GM19397 (cell line): ENCODE results near the gene MEI4.
"Not testable (repeated sequence)": the region's sequence is repeated elsewhere in the genome, so short reads cannot be mapped to it uniquely, and the experiment has no call there.

ENCODE experiments used
- ATAC-seq: cut with Tn5 transposase; IDR thresholded peaks from one replicate; pipeline ENCODE4 v1.9.1; 2021; ENCODE audit warnings: mild to moderate bottlenecking, moderate library complexity; ENCODE audit not compliant: unreplicated experiment

MEI4 gene

DNA sequence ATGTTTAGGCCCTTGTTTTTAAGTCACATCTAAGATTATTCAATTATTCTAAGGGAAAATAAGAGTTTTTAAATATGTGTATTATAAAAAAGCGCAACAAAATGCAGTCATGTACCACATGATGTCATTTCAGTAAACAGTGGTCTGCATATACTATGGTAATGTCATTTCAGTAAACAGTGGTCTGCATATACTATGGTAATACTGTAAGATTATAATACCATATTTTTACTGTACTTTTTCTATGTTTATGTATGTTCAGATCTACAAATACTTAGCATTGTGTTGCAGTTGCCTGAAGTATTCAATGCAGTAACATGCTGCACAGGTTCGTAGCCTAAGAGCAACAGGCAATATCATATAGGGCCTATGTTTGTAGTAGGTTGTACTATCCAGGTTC lies 21.4 kb downstream of the MEI4 start:
- ATAC-seq = no peak

DNA sequence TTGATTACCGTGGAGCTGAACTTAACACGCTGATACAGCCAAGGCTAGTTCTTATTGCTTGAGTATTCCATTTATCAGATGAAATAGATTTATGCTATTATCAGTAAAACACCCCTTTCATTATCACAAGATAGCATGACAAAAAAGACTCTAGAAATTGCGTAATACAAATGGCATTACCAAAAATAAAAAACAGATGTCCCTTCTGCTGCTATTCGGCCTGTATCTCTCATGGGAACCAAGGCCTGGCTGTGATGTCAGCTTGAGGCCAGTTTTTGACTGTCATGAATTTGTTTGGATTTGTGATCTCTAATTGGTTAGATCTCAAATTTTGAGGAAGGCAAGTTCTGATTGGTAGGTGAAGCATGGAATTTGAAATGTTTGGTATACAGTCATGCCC lies 25.2 kb downstream of the MEI4 start:
- ATAC-seq = no peak

- ATAC-seq = no peak
These were observed 30.7 kb downstream of the MEI4 start for GRCh38 chr6:77683515-77683914.

DNA sequence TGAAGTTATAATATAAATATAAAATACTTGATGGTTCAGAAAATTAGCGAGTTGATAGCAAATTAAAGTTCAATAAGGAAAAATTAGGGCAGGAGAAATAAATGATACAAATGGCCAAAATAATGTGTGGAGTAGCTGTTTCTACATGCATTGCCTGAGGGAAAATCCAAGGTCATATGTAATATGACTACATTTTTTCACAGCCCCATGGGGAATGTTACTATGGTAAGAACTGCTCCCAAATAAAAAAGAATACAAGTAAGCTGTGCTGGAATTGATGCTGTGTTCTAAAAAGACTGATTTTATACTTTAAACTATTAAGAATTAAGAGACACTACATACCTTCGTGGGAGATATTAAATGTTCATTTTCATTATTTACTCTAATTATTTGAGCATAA lies 34.1 kb downstream of the MEI4 start:
- ATAC-seq = no peak

DNA sequence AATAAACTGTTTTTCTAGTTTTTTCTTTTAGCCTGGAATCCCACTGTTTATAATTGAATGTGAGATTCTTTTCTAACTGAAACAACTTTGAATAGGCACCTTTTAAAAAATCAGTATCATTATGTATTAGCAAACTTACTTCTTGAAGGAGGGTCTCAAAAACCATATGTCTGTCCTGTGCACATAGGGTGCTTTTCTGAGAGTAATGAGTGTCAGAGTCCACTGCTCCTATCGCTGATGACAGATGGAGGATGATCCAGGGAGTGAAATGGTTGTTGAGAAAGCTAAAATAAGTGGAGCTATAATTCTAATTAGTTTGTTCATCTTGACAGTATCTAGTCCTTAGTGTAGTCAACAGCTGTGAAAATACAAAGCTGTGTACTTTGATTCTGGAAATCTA lies 35.8 kb downstream of the MEI4 start:
- ATAC-seq = no peak

- not testable (repeated sequence) for ATAC-seq
These were observed 47.3 kb downstream of the MEI4 start for GRCh38 chr6:77700095-77700494.

- ATAC-seq = no peak
These were observed 54.8 kb downstream of the MEI4 start for GRCh38 chr6:77707603-77708002.

DNA sequence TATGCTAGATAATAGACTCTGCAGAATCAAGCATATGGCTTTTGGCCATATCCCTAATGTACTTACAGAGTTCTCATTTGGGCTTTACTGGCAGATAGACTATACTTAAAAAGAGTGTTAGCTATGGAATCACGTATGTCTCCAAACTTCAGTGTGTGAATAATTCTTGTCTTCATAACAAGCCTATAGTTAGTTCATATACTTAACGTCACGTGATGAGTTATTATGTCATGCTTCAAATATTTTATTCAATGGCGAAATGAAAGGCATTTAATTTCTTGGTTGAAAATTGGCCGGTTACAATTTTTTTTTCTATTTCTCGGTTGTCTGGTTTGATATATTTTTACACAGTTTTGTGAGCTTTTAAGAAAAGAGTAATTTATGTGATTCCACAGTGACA lies 62.7 kb downstream of the MEI4 start:
- ATAC-seq = no peak

DNA sequence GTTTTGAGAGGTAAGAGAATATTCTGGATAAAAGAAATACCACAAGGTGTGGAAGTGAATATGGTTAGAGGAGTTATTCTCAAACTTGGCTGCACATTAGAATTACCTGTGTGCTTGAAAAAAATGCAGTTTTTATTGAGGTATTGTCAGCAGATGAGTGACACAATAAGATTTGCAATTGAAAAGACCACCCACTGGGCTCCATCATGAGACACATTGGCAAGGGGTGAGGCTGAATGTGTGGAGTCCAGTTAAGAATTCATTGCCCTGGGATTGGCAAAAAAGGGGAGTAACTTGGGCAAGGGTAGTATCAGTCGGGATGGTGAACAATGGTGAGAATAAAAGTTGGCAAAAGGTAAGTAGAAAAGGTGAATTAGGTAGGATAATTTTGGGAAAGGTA lies 63.5 kb downstream of the MEI4 start:
- ATAC-seq = no peak

DNA sequence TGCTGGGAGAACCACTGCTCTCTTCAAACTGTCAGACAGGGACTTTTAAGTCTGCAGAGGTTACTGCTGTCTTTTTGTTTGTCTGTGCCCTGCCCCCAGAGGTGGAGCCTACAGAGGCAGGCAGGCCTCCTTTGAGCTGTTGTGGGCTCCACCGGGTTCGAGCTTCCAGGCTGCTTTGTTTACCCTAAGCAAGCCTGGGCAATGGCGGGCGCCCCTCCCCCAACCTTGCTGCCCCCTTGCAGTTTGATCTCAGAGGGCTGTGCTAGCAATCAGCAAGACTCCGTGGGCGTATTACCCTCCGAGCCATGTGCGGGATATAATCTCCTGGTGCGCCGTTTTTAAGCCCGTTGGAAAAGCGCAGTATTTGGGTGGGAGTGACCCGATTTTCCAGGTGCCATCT lies 83.2 kb downstream of the MEI4 start:
- ATAC-seq = not testable (repeated sequence)

GRCh38 chr6:77740380-77740779 lies 87.5 kb downstream of the MEI4 start:
- no peak for ATAC-seq

DNA sequence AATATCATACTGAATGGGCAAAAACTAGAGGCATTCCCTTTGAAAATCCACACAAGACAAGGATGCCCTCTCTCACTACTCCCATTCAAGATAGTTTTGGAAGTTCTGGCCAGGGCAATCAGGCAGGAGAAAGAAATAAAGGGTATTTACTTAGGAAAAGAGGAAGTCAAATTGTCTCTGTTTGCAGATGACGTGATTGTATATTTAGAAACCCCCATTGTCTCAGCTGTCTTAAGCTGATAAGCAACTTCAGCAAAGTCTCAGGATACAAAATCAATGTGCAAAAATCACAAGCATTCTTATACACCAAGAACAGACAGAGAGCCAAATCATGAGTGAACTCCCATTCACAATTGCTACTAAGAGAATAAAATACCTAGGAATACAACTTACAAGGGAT lies 99.3 kb downstream of the MEI4 start:
- ATAC-seq = not testable (repeated sequence)

- ATAC-seq = no peak
These were observed 109.5 kb downstream of the MEI4 start for GRCh38 chr6:77762386-77762785.

DNA sequence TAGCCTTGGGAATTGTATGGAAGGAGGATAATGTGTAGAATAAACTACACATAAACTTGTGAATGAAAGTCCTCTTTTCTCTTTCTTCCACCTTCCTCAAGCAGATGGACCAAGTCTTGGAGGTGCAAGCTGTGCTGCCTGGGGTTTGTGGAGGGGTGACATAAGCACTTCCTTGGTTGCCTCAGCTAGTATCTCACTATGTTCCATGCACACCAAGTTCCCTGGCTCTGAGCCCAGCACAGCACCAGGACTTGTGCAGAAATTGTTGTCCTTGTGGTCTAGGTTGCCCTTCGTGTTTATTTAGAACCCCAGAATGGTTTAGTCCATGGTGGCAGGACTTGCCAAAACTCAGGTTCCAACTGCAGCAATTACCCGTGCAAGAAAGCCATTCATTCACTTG lies 110.3 kb downstream of the MEI4 start:
- ATAC-seq = no peak

- ATAC-seq = no peak
These were observed 111.5 kb downstream of the MEI4 start for GRCh38 chr6:77764364-77764763.

DNA sequence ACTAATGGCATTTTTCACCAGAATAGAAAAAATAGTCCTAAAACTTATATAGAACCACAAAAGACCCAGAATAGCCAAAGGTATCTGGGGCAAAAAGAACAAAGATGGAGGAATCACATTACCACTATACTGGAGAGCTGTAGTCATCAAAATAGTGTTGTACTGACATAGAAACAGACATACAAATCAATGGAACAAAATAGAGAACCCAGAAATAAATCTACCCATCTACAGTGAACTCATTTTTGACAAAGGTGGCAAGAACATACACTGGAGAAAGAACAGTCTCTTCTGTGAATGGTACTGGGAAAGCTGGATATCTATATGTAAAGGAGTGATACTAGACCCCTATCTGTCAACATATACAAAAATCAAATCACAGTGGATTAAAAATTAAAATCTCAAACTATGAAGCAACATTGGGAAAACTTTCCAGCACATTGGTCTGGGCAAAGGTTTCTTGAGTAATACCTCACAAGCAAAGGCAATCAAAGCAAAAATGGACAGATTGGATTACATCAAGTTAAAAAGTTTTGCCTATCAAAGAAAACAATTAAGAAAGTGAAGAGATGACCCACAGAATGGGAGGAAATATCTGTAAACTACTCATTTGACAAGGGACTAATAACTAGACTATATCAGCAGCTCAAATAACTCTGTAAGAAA lies 120.5 kb downstream of the MEI4 start:
- ATAC-seq = no peak

DNA sequence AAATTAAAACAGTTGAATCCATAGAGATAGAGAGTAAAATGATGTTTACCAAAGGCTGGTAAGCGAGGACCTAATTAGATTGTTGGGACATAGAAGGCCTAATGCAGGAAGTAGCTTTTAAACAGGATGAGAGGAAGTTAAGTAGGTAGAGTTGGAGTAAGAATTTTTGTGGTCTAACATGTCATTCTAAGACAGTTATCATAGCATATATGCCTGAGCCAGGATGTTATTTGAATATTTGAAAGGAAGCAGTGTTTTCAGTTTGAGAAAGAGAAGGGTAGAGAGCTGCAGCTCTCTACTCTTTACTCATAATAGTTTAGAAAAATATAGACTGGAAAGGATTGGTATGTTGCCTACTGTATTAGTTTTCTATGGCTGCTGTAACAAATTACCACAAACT lies 121.6 kb downstream of the MEI4 start:
- no peak for ATAC-seq

- ATAC-seq = no peak
These were observed 123.6 kb downstream of the MEI4 start for GRCh38 chr6:77776441-77776840.

- no peak for ATAC-seq
These were observed 125.7 kb downstream of the MEI4 start for GRCh38 chr6:77778527-77778926.

DNA sequence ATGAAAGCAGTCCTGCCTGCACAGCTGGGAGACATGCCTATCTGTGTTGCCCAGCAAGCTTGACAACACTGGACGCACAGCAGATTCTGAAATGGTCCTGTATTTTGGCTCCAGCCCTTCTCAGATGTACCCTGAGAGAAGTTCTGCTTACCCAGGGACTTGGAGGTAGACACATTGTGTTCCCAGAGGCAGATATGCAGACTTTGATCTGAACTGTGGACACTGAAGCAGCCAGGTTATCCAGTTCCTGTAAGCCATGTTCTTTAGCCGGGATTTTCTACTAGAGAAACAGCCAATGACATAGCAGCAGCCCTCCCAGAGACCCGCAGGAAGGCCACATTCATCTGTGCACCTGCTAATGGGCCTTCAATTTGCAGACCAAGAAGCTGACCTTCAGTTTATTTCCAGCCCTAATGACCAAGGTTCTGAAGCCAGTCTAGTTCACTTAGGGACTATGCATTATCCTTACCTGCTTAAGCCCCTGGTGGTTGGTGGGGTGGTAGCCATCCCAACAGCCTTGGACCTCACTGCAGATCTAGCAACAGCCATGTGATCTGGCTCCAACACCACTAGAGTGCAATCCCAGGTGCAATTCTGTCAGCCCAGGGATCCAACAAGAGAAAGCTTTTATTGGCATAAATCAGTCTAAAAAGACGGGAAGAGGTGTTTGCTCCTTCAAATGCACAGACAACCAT lies 134.2 kb downstream of the MEI4 start:
- ATAC-seq = no peak

DNA sequence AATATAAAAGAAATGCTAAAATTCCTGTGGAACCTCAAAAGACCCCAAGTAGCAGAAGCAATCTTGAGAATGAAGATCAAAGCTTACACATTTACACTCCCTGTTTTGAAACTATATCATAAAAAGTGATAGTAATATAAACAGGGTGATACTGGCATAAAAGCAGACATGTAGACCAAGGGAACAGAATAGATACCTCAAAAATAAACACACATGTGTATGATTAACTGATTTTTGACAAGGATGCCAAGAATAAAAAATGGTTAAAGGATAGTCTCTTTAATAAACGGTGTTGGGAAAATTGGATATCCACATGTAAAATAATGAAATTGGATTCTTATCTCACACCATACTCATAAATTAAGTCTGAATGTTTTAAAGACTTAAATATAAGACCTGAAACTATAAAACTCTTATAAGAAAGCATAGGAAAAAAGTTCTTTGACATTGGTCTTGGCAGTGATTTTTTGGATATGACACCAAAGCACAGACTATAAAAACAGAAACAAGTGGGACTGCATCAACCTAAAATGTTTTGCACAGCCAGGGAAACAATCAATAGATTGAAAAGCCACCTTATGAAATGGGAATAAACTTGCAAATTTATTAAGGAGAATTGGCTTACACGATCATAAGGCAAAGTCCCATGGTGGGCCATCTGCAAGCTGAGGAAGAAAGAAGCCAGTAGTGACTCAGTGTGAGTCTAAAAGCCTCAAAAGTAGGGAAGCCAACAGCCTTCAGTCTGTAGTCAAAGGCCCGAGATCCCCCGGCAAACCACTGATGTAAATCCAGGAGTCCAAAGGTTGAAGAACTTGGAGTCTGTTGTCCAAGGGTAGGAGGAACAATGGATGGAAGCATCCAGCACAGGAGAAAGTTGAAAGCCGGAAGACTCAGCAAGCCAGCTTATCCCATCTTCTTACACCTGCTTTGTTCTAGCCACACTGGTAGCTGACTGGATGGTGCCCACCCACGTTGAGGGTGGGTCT lies 144.3 kb downstream of the MEI4 start:
- ATAC-seq = no peak

DNA sequence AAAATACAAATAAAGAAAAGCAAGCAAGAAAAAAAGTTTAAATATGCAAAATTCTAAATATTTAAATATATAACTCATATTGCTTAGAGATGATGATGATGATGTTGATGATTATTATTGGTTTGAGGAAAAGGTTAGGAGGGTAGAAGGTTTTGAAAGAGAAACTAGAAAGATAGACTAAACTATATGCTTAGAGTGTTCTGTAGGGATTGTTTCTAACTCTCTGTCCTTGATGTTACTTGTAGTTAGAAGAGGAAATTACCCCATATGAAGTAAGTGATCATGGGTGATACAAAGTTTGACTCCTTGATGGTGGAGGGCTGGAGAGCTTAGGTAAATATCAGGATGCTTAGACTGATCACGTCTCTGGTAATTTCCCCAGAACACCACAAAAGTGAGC lies 159.5 kb downstream of the MEI4 start:
- no peak for ATAC-seq
